ENCODE data around the gene JMJD7. TPM values are rescaled to one million over a fixed set of nuclear protein-coding genes. Genes with fewer than 3 reads are reported as not detected.
"Not testable (repeated sequence)": the region's sequence is repeated elsewhere in the genome, so short reads cannot be mapped to it uniquely, and the experiment has no call there.

Gene JMJD7
- total RNA-seq, 2 experiments from 2014 or later, result 18.7 to 19.8 TPM

DNA sequence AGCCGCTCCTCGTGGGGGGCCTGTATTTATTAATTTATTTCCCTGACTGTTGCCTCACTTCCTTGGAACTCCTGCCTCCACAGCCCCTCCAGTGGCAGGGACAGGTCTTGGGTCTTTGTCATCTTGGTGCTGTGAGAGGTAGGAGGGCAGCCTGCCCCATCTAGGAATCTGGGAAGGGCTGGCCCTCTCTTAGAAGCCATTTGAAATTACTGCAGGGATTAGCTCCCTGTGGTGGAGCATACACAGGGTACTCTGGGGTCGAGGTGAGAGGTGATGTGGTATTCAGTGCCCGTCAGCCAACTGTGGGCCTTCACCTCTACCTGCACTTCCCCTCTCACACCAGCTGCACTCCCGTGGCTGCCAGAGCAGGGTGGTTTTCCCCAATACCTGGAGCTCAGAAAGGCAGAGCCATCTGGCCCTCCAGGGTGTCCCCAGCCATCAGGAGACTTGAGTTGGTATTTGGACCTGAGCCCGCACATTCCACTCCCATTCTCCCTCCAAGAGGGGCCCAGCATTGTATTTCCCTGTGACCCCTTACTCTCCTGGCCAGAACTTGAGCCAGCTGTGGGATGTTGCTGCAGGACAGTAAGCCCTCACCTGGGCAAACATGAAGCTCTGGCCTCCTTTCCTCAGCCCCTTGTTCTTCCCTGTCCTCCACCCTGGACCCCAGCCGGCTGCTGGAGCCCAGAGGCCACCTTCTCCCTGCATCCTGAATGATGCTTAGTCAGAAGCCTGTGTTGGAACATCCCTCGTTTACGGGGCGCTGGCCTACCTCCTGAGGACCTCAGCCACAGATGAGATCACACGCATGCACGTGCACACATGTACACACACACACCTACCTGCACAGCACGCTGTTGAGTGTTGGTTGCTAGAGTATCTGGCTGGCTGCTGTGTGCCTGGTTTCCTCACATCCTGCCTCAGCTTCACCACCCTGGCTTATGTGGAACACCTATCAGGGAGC lies 2.0 kb upstream of the JMJD7 start:
- H3K4me3 Mint-ChIP-seq, result no peak overlapping the region

DNA sequence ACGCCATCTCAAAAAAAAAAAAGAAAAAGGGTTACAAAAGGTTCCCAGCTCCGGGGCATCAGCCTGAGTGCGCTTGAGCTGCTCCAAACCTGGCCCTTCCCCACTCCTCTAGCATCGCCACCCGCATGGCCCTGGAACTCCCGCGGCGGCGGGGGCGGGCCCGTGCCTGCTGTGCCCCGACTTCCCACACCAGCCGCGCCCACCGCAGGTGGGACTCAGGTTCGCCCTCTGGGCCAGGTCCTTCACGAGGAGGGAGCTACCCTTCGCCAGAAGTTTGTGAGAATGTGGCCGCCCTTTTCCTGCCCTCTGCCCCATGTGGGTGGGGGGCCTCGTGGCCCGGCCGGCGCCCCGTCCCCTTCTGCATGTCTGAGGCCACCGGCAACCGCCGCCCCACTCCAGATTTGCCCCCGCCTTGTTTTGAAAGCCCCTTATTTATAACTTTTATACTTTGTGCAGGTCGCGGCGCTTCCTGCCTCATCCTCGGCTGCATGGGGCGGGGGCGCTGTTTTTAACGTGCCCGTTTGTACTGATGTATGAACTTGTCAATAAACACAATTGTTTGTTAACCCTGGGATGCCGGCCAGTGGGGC lies 507 bp upstream of the JMJD7 start:
- Mint-ChIP-seq H3K27me3 (ENCODE audit: low read depth) (no peaks in the 10 kb centered on the region), H3K9me3 (no peaks in the 10 kb centered on the region), H3K4me3 (peak overlapping the region; percentile 82), H3K36me3 (ENCODE audit: low read depth) (peaks cover 2% of the 10 kb centered on the region), H3K27ac (no peak overlapping the region), H3K4me1 (ENCODE audit: low read depth) (peaks cover 34% of the 10 kb centered on the region)
- CTCF ChIA-PET, result interaction anchor here (1.0 to 1.7 kb wide), 4 partner anchors 16 to 55 kb away, joined by 3 to 5 read pairs (median 3); no protein-coding TSS in a partner anchor
- intact Hi-C loops (cut with micrococcal nuclease), result loop anchor here (1.0 to 5.0 kb wide), 3 partner anchors 77 to 270 kb away; partner anchors contain the start of gene TYRO3
- no peak for DNase-seq

More for the DNA sequence above, 2.0 kb upstream of the JMJD7 start:
- Mint-ChIP-seq H3K27me3 (ENCODE audit: low read depth) (no peaks in the 10 kb centered on the region), H3K27ac (no peak overlapping the region), H3K9me3 (no peaks in the 10 kb centered on the region), H3K4me1 (ENCODE audit: low read depth) (peaks cover 20% of the 10 kb centered on the region), H3K36me3 (ENCODE audit: low read depth) (peaks cover 2% of the 10 kb centered on the region)
- CTCF ChIA-PET, result interaction anchor here (1.5 to 1.7 kb wide), 2 partner anchors 45 to 52 kb away, joined by 3 to 7 read pairs; partner anchors contain the start of gene MAPKBP1
- no peak for DNase-seq
- intact Hi-C loops (cut with micrococcal nuclease), result loop anchor here (2.0 to 5.0 kb wide), 2 partner anchors 79 to 269 kb away; partner anchors contain the start of gene TYRO3

DNA sequence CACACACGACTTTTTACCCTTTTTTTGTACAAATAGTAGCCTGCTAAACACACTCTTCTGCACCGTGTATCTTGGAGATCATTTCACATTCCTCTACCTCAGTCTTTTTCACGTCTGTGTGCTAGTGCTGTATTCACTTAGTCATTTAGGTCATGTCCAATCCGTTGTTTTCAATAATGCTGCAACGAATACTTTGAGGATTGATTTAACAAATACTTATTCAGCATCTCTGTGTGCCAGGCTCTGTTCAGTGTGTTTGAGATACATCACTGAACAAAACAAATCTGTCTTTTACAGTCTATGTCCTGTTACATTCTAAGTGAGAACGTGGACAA lies 882 bp downstream of the JMJD7 start:
- DNase-seq, result no peak
- no peaks in the 10 kb centered on the region for H3K27me3 Mint-ChIP-seq (ENCODE audit: low read depth)
- peaks cover 3% of the 10 kb centered on the region for H3K36me3 Mint-ChIP-seq (ENCODE audit: low read depth)
- peak overlapping the region; percentile 82 for H3K4me3 Mint-ChIP-seq
- peaks cover 46% of the 10 kb centered on the region for H3K4me1 Mint-ChIP-seq (ENCODE audit: low read depth)
- no peaks in the 10 kb centered on the region for H3K9me3 Mint-ChIP-seq
- no peak overlapping the region for H3K27ac Mint-ChIP-seq
- intact Hi-C loops (cut with micrococcal nuclease), result loop anchor here (1.0 to 5.0 kb wide), 5 partner anchors 54 to 271 kb away; partner anchors contain the start of genes MAPKBP1, SPTBN5 and TYRO3
- CTCF ChIA-PET, result no interaction called here

DNA sequence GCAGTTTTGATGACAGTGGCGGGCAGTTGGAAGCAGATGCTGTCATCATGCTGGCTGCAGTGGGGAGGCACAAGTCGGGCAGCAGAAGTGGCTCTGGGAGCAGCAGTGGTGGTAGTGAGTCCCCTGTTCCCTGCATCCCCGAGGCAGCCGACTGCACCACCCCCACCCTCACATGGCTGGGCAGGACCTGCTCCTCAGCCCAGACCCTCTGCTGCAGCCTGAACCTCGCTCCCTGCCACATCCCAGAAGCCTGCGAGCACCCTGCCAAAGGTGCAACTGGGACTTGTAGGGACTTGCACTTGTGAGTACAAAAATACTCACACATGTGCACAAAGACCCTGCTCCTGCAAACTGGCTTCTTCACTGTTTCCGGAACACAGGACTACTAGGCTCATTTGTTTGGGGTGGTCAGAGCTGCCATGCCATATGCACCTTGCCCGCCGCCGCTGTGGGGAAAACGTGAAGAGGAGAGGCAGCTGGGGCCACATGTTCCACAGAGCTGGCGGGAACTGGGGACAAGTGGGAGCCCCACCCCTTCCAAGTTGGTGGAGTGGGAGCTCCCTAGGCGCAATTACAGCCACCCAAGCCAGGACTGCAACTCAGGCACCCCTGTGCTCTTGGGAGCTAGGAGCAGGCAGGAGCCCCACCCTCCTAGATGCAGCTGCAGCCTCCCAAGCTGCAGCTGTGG lies 2.2 kb downstream of the JMJD7 start:
- H3K4me1 Mint-ChIP-seq (ENCODE audit: low read depth), result peaks cover 47% of the 10 kb centered on the region
- CTCF ChIA-PET, result interaction anchor here (2.8 kb wide), 1 partner anchor 56 kb away, joined by 22 read pairs; the partner anchor contains the start of gene MAPKBP1
- no peaks in the 10 kb centered on the region for H3K9me3 Mint-ChIP-seq
- no peak for DNase-seq
- H3K27me3 Mint-ChIP-seq (ENCODE audit: low read depth), result no peaks in the 10 kb centered on the region
- H3K4me3 Mint-ChIP-seq, result no peak overlapping the region
- no peak overlapping the region for H3K27ac Mint-ChIP-seq
- intact Hi-C loops (cut with micrococcal nuclease), result loop anchor here (2.0 to 5.0 kb wide), 2 partner anchors 65 to 273 kb away; partner anchors contain the start of genes SPTBN5 and TYRO3
- H3K36me3 Mint-ChIP-seq (ENCODE audit: low read depth), result peaks cover 3% of the 10 kb centered on the region

DNA sequence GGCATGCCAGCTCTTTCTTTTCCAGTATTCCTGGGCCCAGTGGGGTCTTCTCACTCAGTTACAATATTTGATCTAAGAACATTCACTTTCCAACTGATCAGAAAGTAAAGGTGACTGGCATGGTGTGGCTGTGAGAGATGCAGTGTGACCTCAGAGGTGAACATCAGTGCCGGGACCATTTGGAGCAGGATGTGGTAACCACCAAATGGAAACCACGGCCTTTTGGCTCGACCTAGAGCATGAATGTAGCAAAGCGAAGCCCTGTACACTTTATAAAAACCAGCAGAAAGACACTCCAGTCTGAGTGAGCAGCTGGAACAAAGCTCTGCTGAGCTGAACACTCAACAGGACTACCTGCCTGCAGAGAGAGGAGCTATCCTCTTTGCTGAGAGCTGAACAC lies 3.4 kb downstream of the JMJD7 start:
- peaks cover 47% of the 10 kb centered on the region for H3K4me1 Mint-ChIP-seq (ENCODE audit: low read depth)
- intact Hi-C loops (cut with micrococcal nuclease), result not testable (repeated sequence)

DNA sequence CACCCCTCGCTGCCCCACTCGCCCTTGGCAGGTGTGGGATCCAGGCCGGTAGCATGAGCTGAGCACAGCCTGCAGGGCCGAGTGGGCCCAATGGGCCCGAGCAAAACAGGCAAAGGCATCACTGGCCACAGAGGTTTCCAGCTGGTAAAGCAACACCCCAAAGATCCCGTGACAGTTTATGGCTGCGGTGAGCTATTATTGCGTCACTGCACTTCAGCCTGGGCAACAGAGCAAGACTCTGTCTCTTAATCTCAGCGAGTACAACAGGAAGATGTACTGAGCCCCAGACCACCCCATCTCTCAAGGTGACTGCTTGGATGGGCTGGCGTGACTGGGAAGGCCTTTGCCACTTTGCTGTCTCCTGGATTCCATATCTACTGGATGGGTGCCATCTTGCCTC lies 4.3 kb downstream of the JMJD7 start:
- Mint-ChIP-seq H3K27me3 (ENCODE audit: low read depth) (no peaks in the 10 kb centered on the region), H3K36me3 (ENCODE audit: low read depth) (peaks cover 3% of the 10 kb centered on the region), H3K27ac (no peak overlapping the region), H3K4me3 (no peak overlapping the region), H3K9me3 (no peaks in the 10 kb centered on the region), H3K4me1 (ENCODE audit: low read depth) (peaks cover 45% of the 10 kb centered on the region)
- intact Hi-C loops (cut with micrococcal nuclease), result no loop called here
- CTCF ChIA-PET, result interaction anchor here (0.6 to 2.8 kb wide), 8 partner anchors 21 to 367 kb away, joined by 3 to 22 read pairs (median 3); partner anchors contain the start of gene MAPKBP1
- no peak for DNase-seq

More for the DNA sequence above, 3.4 kb downstream of the JMJD7 start:
- peak; percentile 68 for DNase-seq
- peak overlapping the region; percentile 27 for H3K27ac Mint-ChIP-seq
- CTCF ChIA-PET, result interaction anchor here (0.9 to 2.8 kb wide), 5 partner anchors 20 to 366 kb away, joined by 3 to 22 read pairs (median 5); partner anchors contain the start of gene MAPKBP1
- not testable (repeated sequence) for H3K9me3 Mint-ChIP-seq; H3K36me3 Mint-ChIP-seq (ENCODE audit: low read depth); H3K4me3 Mint-ChIP-seq; H3K27me3 Mint-ChIP-seq (ENCODE audit: low read depth)

DNA sequence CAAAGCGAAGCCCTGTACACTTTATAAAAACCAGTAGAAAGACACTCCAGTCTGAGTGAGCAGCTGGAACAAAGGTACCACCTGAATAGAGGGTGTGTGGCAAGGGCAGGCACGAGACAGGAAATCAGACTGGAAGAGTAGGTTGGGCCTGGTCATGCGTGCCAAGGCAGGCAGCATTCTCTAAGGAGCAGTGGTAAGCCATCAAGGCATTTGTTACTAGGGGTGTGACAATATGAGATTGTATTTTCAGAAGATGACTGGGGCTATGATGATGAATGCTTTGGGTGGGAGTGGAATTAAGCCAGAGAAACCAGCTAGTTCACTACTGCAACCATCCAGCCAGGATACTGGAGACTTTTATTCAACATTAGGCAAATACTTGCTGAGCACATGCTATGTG lies 5.0 kb downstream of the JMJD7 start:
- intact Hi-C loops (cut with micrococcal nuclease), result no loop called here
- Mint-ChIP-seq H3K4me3 (no peak overlapping the region), H3K4me1 (ENCODE audit: low read depth) (peaks cover 41% of the 10 kb centered on the region), H3K36me3 (ENCODE audit: low read depth) (peaks cover 3% of the 10 kb centered on the region), H3K27ac (no peak overlapping the region), H3K9me3 (no peaks in the 10 kb centered on the region), H3K27me3 (ENCODE audit: low read depth) (no peaks in the 10 kb centered on the region)
- DNase-seq, result peak; percentile 20
- CTCF ChIA-PET, result interaction anchor here (0.8 to 1.0 kb wide), 2 partner anchors 21 to 38 kb away, joined by 3 read pairs; no protein-coding TSS in a partner anchor

DNA sequence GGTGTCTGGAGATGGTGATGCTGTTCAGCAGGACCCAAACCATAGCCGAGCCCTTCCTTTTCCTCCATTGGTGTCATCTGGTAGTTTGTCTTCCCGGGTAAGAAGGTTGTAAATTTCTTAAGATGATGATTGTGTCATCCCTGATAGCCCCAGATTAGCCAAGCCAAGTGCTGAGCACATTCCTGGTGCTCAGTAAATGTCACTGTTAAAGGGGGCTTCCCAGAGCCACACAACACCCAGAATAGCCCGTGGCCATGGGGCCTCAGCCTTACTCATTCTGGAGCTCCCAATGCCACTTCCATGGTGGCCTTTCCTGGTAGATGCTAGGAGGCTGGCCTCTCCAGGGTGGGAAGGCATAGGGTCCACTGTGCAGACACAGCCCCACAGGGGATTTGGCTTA lies 6.2 kb downstream of the JMJD7 start:
- intact Hi-C loops (cut with micrococcal nuclease), result no loop called here
- Mint-ChIP-seq H3K27ac (no peak overlapping the region), H3K9me3 (no peaks in the 10 kb centered on the region), H3K27me3 (ENCODE audit: low read depth) (no peaks in the 10 kb centered on the region), H3K4me3 (no peak overlapping the region), H3K4me1 (ENCODE audit: low read depth) (peaks cover 35% of the 10 kb centered on the region), H3K36me3 (ENCODE audit: low read depth) (peaks cover 3% of the 10 kb centered on the region)
- no peak for DNase-seq
- CTCF ChIA-PET, result no interaction called here

DNA sequence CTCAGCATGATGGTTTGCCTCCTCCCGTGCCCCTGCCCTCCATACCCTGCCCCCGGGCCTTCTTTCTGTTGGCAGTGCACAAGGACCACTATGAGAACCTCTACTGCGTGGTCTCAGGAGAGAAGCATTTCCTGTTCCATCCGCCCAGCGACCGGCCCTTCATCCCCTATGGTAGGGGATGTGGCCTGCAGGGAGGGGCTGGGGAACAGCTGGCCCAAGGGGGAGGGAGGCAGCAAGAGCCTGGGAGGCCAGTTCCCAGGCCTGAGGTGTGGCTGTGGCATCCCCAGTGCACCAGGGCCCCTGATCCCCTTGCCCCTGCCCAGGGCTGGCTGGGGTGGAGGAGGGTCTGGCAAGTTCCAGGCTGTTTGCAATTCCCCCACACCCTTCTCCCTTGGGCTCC lies 8.2 kb downstream of the JMJD7 start:
- intact Hi-C loops (cut with micrococcal nuclease), result no loop called here
- no peak overlapping the region for H3K4me3 Mint-ChIP-seq
- no peak overlapping the region for H3K27ac Mint-ChIP-seq
- no peaks in the 10 kb centered on the region for H3K27me3 Mint-ChIP-seq (ENCODE audit: low read depth)
- DNase-seq, result no peak
- H3K36me3 Mint-ChIP-seq (ENCODE audit: low read depth), result peaks cover 3% of the 10 kb centered on the region
- H3K4me1 Mint-ChIP-seq (ENCODE audit: low read depth), result peaks cover 26% of the 10 kb centered on the region
- H3K9me3 Mint-ChIP-seq, result no peaks in the 10 kb centered on the region
- CTCF ChIA-PET, result no interaction called here

DNA sequence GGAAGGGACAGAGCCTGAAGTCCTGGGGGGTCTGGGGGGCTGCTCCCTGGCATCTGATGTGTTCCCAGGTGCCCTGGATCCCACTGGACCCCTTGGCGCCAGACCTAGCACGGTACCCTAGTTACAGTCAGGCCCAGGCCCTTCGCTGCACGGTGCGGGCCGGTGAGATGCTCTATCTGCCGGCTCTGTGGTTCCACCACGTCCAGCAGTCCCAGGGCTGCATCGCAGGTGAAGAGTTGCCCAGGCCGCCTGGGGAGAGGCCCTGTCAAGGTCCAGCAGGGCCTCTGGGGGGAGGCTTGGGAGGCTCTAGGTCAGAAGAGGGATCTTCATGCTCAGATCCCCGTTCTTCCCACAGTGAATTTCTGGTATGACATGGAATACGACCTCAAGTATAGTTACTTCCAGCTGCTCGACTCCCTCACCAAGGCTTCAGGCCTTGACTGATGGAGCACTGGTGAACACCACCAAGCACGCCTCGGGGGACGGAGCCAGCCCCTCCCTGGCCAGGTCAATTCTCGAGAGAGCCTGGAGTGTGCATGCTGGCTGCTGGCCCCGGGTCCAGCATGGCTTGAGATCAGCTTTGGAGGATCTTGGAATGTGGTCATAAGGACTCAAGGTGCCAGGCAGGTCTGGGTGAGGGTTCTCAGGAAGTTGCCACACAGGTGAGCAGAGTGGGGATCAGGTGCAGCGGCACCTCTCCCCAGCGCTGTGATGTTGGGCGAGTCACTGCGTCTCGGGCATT lies 9.0 kb downstream of the JMJD7 start:
- H3K27me3 Mint-ChIP-seq (ENCODE audit: low read depth), result no peaks in the 10 kb centered on the region
- DNase-seq, result no peak
- H3K9me3 Mint-ChIP-seq, result no peaks in the 10 kb centered on the region
- no peak overlapping the region for H3K4me3 Mint-ChIP-seq
- H3K36me3 Mint-ChIP-seq (ENCODE audit: low read depth), result peaks cover 3% of the 10 kb centered on the region
- peaks cover 18% of the 10 kb centered on the region for H3K4me1 Mint-ChIP-seq (ENCODE audit: low read depth)
- intact Hi-C loops (cut with micrococcal nuclease), result no loop called here
- CTCF ChIA-PET, result no interaction called here
- no peak overlapping the region for H3K27ac Mint-ChIP-seq

DNA sequence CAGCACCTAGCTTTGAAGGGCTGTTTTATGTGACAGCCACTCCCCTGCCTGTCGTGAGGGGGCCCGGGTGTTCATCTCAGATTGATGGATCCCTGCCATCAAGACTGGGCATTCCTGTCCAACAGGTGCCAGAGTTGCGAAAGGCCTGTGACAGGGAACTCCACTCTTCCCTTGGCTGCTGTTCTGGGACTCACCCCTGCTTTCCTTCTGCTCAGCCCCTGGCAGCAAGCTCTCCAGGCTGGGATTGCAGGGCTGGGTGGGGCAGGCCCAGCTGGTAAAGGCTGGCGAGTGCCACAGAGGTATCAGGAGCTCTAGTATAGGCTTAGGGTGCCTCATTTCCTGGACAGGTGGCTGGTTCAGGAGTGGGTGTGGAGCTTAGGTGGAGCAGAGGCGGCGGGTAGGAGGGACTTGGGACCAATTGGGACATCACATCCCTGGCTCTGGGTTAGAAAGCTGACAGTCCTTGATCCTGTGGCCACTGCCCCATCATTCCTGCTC lies 10.6 kb downstream of the JMJD7 start, which contains the start of gene PLA2G4B:
Gene PLA2G4B (plus strand): TSS at position 448 of the 498 bp plus-strand sequence. CDS start 67 bp downstream, outside the sequence.
- Mint-ChIP-seq H3K27me3 (ENCODE audit: low read depth) (no peaks in the 10 kb centered on the region), H3K9me3 (no peaks in the 10 kb centered on the region), H3K4me3 (no peak within 1 kb of the TSS), H3K27ac (no peak within 1 kb of the TSS), H3K36me3 (ENCODE audit: low read depth) (peaks cover 2% of the 10 kb centered on the region), H3K4me1 (ENCODE audit: low read depth) (peaks cover 5% of the 10 kb centered on the region)
- intact Hi-C loops (cut with micrococcal nuclease), result no loop called here
- CTCF ChIA-PET, result interaction anchor here (0.5 to 1.8 kb wide), 3 partner anchors 27 to 731 kb away, joined by 4 to 10 read pairs (median 4); no protein-coding TSS in a partner anchor
- no peak for DNase-seq
